ENCODE measurements around the gene APOOL.
"Not testable (repeated sequence)": the region's sequence is repeated elsewhere in the genome, so short reads cannot be mapped to it uniquely, and the experiment has no call there.

The APOOL gene

DNA sequence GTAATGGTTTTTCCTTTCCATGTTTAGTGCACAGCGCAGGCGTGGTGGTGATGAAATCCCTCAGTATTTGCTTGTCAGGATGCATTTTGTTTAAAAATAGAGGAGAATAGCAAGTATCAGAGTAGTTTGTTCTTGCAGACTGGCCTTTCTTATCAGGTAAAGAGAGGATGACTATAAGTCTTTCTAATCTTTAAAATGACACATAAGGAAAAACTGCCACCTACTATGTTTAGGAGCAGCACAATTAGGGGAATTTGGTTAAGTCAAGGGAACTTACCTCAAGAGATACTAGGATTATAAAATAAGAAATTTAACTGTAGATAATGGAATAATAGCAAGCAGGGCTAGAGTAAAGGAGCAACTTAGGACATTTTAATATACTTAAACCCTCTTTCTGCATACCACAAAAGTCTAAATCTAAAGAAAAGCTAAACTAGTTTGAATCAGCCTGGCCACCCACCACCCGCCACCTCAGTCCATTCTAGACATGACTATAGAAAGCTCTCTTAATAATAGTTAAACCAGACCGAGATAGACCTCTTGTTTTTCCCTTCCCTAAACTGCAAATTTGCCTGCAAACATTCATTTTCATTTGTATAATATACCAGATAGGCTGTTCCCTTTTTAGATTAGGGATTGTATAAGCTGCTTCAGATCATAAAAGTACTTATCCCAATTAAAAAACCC lies 62.0 kb downstream of the APOOL start:
- H3K27ac ChIP-seq (ENCODE audit: low read depth, low read length), result no peak overlapping the region
- no peak overlapping the region for H3K4me3 ChIP-seq (ENCODE audit: low read depth in 1 of 2, low read length in 2 of 2)
- H3K27me3 ChIP-seq (ENCODE audit: control insufficient read depth in 1 of 2, insufficient read depth in 2 of 2, low read length in 2 of 2), result no peaks in the 10 kb centered on the region
- no peaks in the 10 kb centered on the region for H3K36me3 ChIP-seq (ENCODE audit: control insufficient read depth in 1 of 2, insufficient read depth in 2 of 2, low read length in 2 of 2)
- no peaks in the 10 kb centered on the region for H3K9me3 ChIP-seq (ENCODE audit: control insufficient read depth in 1 of 2, low read length in 2 of 2)
- H3K9ac ChIP-seq (ENCODE audit: low read depth in 1 of 2, low read length in 2 of 2), result no peak overlapping the region
- H3K4me1 ChIP-seq (ENCODE audit: control insufficient read depth in 1 of 2, insufficient read depth in 2 of 2, low read length in 2 of 2), result no peaks in the 10 kb centered on the region

DNA sequence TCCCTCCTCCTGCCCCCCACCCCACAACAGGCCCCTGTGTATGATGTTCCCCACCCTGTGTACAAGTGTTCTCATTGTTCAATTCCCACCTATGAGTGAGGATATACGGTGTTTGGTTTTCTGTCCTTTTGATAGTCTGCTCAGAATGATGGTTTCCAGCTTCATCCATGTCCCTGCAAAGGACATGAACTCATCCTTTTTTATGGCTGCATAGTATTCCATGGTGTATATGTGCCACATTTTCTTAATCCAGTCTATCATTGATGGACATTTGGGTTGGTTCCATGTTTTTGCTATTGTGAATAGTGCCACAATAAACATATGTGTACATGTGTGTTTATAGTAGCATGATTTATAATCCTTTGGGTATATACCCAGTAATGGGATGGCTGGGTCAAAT lies 73.6 kb downstream of the APOOL start:
- not testable (repeated sequence) for H3K27me3 ChIP-seq (ENCODE audit: control insufficient read depth in 1 of 2, insufficient read depth in 2 of 2, low read length in 2 of 2); H3K4me1 ChIP-seq (ENCODE audit: control insufficient read depth in 1 of 2, insufficient read depth in 2 of 2, low read length in 2 of 2); H3K36me3 ChIP-seq (ENCODE audit: control insufficient read depth in 1 of 2, insufficient read depth in 2 of 2, low read length in 2 of 2); H3K27ac ChIP-seq (ENCODE audit: low read depth, low read length); H3K4me3 ChIP-seq (ENCODE audit: low read depth in 1 of 2, low read length in 2 of 2); H3K9ac ChIP-seq (ENCODE audit: low read depth in 1 of 2, low read length in 2 of 2); H3K9me3 ChIP-seq (ENCODE audit: control insufficient read depth in 1 of 2, low read length in 2 of 2)

DNA sequence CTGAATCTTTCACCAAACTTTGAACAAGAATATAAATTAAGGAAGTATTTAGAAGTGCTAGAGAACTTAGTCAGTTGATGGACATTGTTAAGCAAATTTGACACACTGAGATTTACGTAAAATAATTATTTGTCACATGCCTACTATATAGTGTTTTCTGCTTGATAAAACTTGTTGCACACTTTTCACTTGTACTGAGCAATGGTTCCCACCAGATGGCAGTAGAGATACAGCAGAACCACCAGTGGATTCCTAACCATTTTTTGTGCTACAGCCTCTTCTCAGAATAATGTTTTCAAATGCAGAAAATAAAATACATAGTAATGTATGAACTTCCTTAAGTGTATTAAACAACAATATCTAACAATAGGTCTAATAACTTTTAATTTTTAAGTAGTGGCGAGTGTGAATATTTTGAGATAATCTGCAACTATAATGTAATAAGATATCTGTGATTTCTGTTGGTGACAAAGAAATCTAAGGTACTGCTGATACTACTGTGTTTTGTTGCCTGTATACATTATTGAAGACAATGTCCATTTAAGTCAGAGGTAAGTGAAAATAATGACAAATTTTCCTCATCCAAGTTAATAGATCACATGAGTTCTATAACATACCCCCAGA lies 81.2 kb downstream of the APOOL start:
- Histone ChIP-seq H3K9ac (ENCODE audit: low read depth in 1 of 2, low read length in 2 of 2) (no peak overlapping the region), H3K4me1 (ENCODE audit: control insufficient read depth in 1 of 2, insufficient read depth in 2 of 2, low read length in 2 of 2) (no peaks in the 10 kb centered on the region), H3K36me3 (ENCODE audit: control insufficient read depth in 1 of 2, insufficient read depth in 2 of 2, low read length in 2 of 2) (peaks cover under 1 to 1% of the 10 kb centered on the region in 2 donors), H3K27me3 (ENCODE audit: control insufficient read depth in 1 of 2, insufficient read depth in 2 of 2, low read length in 2 of 2) (no peaks in the 10 kb centered on the region), H3K9me3 (ENCODE audit: control insufficient read depth in 1 of 2, low read length in 2 of 2) (no peaks in the 10 kb centered on the region), H3K4me3 (ENCODE audit: low read depth in 1 of 2, low read length in 2 of 2) (no peak overlapping the region), H3K27ac (ENCODE audit: low read depth, low read length) (no peak overlapping the region)

DNA sequence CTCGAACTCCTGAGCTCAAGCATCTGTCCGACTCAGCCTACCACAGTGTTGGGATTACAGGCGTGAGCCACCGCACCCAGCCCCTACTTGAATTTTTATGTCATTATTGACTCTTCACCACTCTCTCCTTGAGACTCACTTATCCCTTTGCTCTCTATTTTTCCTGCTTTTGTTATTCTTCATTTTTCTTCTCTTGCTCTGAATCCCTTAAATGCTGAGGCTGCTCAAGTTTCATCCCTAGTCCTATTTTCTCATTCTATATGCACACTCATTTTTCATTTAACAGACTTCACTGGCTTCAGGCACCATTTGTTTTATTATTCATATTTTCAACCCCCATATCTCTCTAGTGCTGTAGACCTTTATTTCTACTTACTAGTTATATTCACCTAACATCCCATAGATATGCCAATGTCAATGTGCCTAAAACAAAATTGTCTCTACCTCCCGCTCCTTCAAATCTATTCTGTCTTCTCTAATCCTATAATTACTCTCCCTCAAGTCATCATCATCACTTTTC lies 85.7 kb downstream of the APOOL start:
- H3K4me3 ChIP-seq (ENCODE audit: low read depth in 1 of 2, low read length in 2 of 2), result no peak overlapping the region
- H3K27ac ChIP-seq (ENCODE audit: low read depth, low read length), result no peak overlapping the region
- no peaks in the 10 kb centered on the region for H3K9me3 ChIP-seq (ENCODE audit: control insufficient read depth in 1 of 2, low read length in 2 of 2)
- H3K36me3 ChIP-seq (ENCODE audit: control insufficient read depth in 1 of 2, insufficient read depth in 2 of 2, low read length in 2 of 2), result peaks cover 4 to 9% of the 10 kb centered on the region in 2 donors
- H3K9ac ChIP-seq (ENCODE audit: low read depth in 1 of 2, low read length in 2 of 2), result no peak overlapping the region
- H3K27me3 ChIP-seq (ENCODE audit: control insufficient read depth in 1 of 2, insufficient read depth in 2 of 2, low read length in 2 of 2), result no peaks in the 10 kb centered on the region
- no peaks in the 10 kb centered on the region for H3K4me1 ChIP-seq (ENCODE audit: control insufficient read depth in 1 of 2, insufficient read depth in 2 of 2, low read length in 2 of 2)

DNA sequence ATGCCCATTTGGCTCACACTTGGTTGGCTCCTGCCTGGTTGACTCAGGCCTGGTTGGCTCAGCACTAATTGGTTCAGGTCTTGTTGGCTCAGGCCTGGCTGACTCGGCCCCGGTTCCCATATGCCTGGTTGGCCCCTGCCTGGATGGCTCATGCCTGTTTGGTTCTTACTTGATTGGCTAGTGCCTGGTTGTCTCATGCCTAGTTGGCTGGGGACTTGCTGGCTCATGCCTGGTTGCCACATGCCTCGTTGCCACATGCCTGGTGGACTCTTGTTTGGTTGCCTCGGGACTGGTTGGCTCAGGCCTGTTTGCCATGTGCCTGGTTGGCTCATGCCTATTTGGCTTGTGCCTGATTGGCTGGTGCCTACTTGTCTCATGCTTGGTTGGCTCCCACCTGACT lies 103.7 kb downstream of the APOOL start:
- H3K9me3 ChIP-seq (ENCODE audit: control insufficient read depth in 1 of 2, low read length in 2 of 2), result no peaks in the 10 kb centered on the region
- H3K27ac ChIP-seq (ENCODE audit: low read depth, low read length), result no peak overlapping the region
- no peaks in the 10 kb centered on the region for H3K4me1 ChIP-seq (ENCODE audit: control insufficient read depth in 1 of 2, insufficient read depth in 2 of 2, low read length in 2 of 2)

DNA sequence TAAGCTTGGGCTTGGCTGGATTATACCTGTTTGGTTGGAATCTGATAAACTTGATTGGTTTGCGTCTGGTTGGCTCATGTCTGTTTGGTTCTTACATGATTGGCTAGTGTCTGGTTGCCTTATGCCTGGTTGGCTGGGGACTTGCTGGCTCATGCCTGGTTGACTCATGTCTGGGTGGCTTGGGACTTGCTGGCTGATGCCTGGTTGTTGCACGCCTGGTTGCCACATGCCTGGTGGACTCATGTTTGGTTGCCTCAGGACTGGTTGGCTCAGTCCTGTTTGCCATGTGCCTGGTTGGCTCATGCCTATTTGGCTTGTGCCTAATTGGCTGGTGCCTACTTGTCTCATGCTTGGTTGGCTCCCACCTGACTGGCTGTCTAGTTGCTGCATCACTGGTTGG lies 104.5 kb downstream of the APOOL start:
- H3K27me3 ChIP-seq (ENCODE audit: control insufficient read depth in 1 of 2, insufficient read depth in 2 of 2, low read length in 2 of 2), result no peaks in the 10 kb centered on the region
- H3K4me1 ChIP-seq (ENCODE audit: control insufficient read depth in 1 of 2, insufficient read depth in 2 of 2, low read length in 2 of 2), result no peaks in the 10 kb centered on the region
- no peaks in the 10 kb centered on the region for H3K36me3 ChIP-seq (ENCODE audit: control insufficient read depth in 1 of 2, insufficient read depth in 2 of 2, low read length in 2 of 2)
- H3K27ac ChIP-seq (ENCODE audit: low read depth, low read length), result no peak overlapping the region
- no peak overlapping the region for H3K4me3 ChIP-seq (ENCODE audit: low read depth in 1 of 2, low read length in 2 of 2)
- H3K9ac ChIP-seq (ENCODE audit: low read depth in 1 of 2, low read length in 2 of 2), result no peak overlapping the region
- H3K9me3 ChIP-seq (ENCODE audit: control insufficient read depth in 1 of 2, low read length in 2 of 2), result no peaks in the 10 kb centered on the region

More for the DNA sequence above, 103.7 kb downstream of the APOOL start:
- Histone ChIP-seq H3K9ac (ENCODE audit: low read depth in 1 of 2, low read length in 2 of 2) (no peak overlapping the region), H3K27me3 (ENCODE audit: control insufficient read depth in 1 of 2, insufficient read depth in 2 of 2, low read length in 2 of 2) (no peaks in the 10 kb centered on the region), H3K36me3 (ENCODE audit: control insufficient read depth in 1 of 2, insufficient read depth in 2 of 2, low read length in 2 of 2) (no peaks in the 10 kb centered on the region), H3K4me3 (ENCODE audit: low read depth in 1 of 2, low read length in 2 of 2) (no peak overlapping the region)

DNA sequence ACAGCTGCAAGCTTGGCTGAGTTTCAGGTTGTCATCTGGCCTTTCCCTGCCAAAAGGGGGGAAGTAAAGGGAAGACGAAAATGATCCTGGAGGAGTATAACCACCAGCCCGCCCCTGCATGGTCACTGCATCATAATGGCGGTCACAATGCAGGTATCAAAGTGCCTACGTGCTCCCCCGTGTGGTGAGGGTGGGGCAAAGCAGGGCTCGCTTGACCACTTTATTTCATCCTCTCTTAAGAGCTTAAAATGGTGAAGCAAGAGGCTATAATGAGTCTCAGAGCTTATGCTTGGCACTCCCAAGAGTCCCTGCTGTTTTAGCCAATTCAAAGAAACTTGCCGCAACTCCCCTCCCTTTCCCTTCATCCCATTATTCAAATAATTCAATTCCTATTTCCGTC lies 105.6 kb downstream of the APOOL start:
- Histone ChIP-seq H3K9me3 (ENCODE audit: control insufficient read depth in 1 of 2, low read length in 2 of 2) (no peaks in the 10 kb centered on the region), H3K36me3 (ENCODE audit: control insufficient read depth in 1 of 2, insufficient read depth in 2 of 2, low read length in 2 of 2) (no peaks in the 10 kb centered on the region), H3K27me3 (ENCODE audit: control insufficient read depth in 1 of 2, insufficient read depth in 2 of 2, low read length in 2 of 2) (no peaks in the 10 kb centered on the region), H3K27ac (ENCODE audit: low read depth, low read length) (no peak overlapping the region), H3K4me1 (ENCODE audit: control insufficient read depth in 1 of 2, insufficient read depth in 2 of 2, low read length in 2 of 2) (no peaks in the 10 kb centered on the region), H3K4me3 (ENCODE audit: low read depth in 1 of 2, low read length in 2 of 2) (no peak overlapping the region), H3K9ac (ENCODE audit: low read depth in 1 of 2, low read length in 2 of 2) (no peak overlapping the region)

DNA sequence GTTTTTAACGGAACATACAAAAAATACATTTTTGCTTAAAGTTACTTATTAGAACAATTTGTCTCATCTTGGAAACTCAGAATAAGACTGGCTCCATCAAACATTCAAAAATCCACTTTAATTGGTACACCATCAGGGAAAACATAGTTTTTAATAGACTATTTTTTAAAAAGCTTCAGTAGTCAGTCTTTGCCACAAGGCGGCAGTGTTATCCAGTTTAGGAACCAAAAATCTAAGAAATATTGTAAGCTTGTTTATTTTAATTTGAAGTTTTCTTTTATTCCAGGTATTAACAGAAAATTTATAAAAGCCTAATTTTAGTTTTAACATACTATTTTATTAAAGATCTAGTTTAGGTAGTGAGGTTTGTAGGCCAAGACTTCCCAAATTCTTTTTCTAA lies 107.7 kb downstream of the APOOL start:
- no peaks in the 10 kb centered on the region for H3K27me3 ChIP-seq (ENCODE audit: control insufficient read depth in 1 of 2, insufficient read depth in 2 of 2, low read length in 2 of 2)
- H3K4me3 ChIP-seq (ENCODE audit: low read depth in 1 of 2, low read length in 2 of 2), result no peak overlapping the region
- H3K27ac ChIP-seq (ENCODE audit: low read depth, low read length), result no peak overlapping the region
- H3K9me3 ChIP-seq (ENCODE audit: control insufficient read depth in 1 of 2, low read length in 2 of 2), result no peaks in the 10 kb centered on the region
- H3K9ac ChIP-seq (ENCODE audit: low read depth in 1 of 2, low read length in 2 of 2), result no peak overlapping the region
- H3K4me1 ChIP-seq (ENCODE audit: control insufficient read depth in 1 of 2, insufficient read depth in 2 of 2, low read length in 2 of 2), result no peaks in the 10 kb centered on the region
- no peaks in the 10 kb centered on the region for H3K36me3 ChIP-seq (ENCODE audit: control insufficient read depth in 1 of 2, insufficient read depth in 2 of 2, low read length in 2 of 2)

DNA sequence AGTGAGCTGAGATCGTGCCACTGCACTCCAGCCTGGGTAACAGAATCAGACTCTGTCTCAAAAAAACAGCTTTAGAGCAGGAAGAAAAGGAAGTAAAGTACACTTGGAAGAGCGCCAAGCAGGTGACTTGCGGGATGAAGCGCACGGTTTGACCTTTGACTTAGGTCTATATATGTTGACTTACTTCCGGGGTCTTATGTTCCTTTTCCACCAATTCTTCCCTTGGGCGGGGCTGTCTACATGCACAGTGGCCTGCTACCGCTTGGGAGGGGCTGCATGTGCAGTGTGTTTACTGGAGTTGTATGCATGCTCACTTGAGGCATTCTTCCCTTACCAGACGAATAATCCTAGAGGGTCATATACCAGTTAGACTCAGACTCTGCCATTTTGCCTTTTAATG lies 108.6 kb downstream of the APOOL start:
- Histone ChIP-seq H3K36me3 (ENCODE audit: control insufficient read depth in 1 of 2, insufficient read depth in 2 of 2, low read length in 2 of 2) (no peaks in the 10 kb centered on the region), H3K4me1 (ENCODE audit: control insufficient read depth in 1 of 2, insufficient read depth in 2 of 2, low read length in 2 of 2) (no peaks in the 10 kb centered on the region), H3K4me3 (ENCODE audit: low read depth in 1 of 2, low read length in 2 of 2) (no peak overlapping the region), H3K27ac (ENCODE audit: low read depth, low read length) (no peak overlapping the region), H3K9me3 (ENCODE audit: control insufficient read depth in 1 of 2, low read length in 2 of 2) (no peaks in the 10 kb centered on the region), H3K9ac (ENCODE audit: low read depth in 1 of 2, low read length in 2 of 2) (no peak overlapping the region), H3K27me3 (ENCODE audit: control insufficient read depth in 1 of 2, insufficient read depth in 2 of 2, low read length in 2 of 2) (no peaks in the 10 kb centered on the region)

DNA sequence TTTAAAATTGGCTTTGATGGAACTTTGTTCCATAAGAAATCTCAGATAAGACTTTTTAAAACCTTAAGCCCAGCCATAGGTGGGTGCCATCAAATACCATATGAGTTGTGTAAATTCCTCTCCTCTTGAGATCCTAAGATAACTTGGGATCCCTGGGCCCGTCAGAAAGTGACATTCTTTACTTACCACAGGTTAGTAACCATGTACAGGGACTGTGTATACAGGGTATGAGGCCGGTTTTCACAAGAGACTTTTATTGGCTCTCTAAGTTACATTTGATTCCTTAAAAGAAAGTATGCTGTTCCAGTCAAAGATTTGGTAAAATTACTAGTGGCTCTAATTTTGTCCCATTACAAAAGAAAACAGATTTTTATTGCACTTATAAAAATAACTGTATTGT lies 110.1 kb downstream of the APOOL start:
- H3K4me3 ChIP-seq (ENCODE audit: low read depth in 1 of 2, low read length in 2 of 2), result no peak overlapping the region
- H3K4me1 ChIP-seq (ENCODE audit: control insufficient read depth in 1 of 2, insufficient read depth in 2 of 2, low read length in 2 of 2), result no peaks in the 10 kb centered on the region
- no peak overlapping the region for H3K27ac ChIP-seq (ENCODE audit: low read depth, low read length)
- no peak overlapping the region for H3K9ac ChIP-seq (ENCODE audit: low read depth in 1 of 2, low read length in 2 of 2)
- H3K27me3 ChIP-seq (ENCODE audit: control insufficient read depth in 1 of 2, insufficient read depth in 2 of 2, low read length in 2 of 2), result no peaks in the 10 kb centered on the region
- H3K9me3 ChIP-seq (ENCODE audit: control insufficient read depth in 1 of 2, low read length in 2 of 2), result no peaks in the 10 kb centered on the region
- H3K36me3 ChIP-seq (ENCODE audit: control insufficient read depth in 1 of 2, insufficient read depth in 2 of 2, low read length in 2 of 2), result no peaks in the 10 kb centered on the region

Data from duodenal mucosa (tissue), 2 donors.